ENCODE data around the gene PLOD1. TPM values are rescaled to one million over a fixed set of nuclear protein-coding genes. Genes with fewer than 3 reads are reported as not detected.

Gene PLOD1
- 109 and 118 TPM in 2 replicates for polyA plus RNA-seq (2013)

DNA sequence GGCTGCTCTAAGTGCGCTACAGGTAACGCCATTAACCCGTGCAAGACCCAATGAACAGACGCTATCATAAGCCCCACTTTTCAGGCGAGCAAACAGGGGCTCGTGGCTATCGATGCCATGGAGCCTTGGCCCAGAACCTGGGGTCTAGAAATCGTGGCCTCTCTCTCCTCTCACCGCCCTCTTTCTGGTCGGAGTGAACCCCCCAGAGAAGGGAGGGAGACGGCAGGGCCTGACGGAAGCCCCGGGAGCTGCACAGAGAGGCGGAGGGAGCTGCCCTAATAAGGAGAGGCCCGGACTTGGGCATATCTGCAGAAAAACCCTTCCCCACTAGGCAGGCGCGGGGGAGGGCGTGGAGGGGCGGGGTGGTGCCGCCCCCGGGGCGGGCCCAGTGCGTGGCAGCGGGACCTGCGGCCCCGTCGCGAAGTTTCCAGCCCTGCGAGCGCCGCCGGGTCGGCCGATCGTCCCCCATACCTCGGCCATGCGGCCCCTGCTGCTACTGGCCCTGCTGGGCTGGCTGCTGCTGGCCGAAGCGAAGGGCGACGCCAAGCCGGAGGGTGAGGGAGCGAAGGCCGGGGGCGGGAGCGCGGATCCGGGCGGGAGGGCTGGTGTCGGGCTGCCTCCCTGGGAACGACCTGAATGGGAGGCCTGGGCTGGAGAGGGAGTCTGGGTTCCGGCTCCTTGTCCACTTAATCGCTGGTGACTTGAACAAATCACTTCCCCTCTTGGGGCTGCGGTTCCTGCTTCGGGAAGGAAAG, at the start of gene PLOD1:
Gene PLOD1 (plus strand): TSS at position 416 of the 755 bp plus-strand sequence. CDS start 63 bp downstream, at position 479.
- H2AFZ ChIP-seq (ENCODE audit: insufficient read depth, low read length, poor library complexity), result peak within 1 kb of the TSS; percentile 94
- no CpG with 5 or more reads among the region's 55 CpGs for WGBS (ENCODE audit: extremely low coverage, insufficient coverage, insufficient read length)
- H3K23ac ChIP-seq (ENCODE audit: low read length), result no peak within 1 kb of the TSS

DNA sequence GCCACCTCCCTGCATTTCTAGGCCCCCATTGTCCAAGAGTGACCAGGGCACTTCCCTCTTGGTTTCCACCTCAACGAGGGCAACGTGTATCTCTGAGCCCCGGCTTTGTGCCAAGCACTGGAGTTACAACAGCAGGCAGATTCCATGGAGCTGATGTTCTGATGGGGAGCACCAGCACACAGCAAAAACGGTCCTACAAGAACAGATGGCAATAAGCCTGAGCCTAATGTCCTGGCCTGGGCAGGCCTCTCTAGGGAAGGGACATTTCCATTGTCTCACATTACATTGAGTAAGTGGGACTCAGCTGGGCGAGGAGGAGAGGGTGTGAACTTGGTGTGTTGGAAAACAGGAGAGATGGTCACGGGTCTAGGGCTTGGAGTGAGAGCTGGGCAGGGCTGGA, 48.6 kb upstream of the PLOD1 start:
- Histone ChIP-seq H4K8ac (ENCODE audit: low read depth, low read length) (no peak overlapping the region), H4K12ac (ENCODE audit: low read depth, low read length) (no peak overlapping the region), H3K18ac (ENCODE audit: low read length) (no peak overlapping the region), H3K9me3 (ENCODE audit: insufficient read depth, low read depth, low read length) (peaks cover 4% of the 10 kb centered on the region), H3K79me1 (ENCODE audit: low read length) (no peaks in the 10 kb centered on the region), H3K4me2 (ENCODE audit: low read length) (no peak overlapping the region), H3K79me2 (ENCODE audit: control insufficient read depth, insufficient read depth, low read length, poor library complexity) (no peaks in the 10 kb centered on the region), H2BK12ac (ENCODE audit: low read length) (no peak overlapping the region), H2AK5ac (ENCODE audit: low read length) (no peak overlapping the region), H2BK120ac (ENCODE audit: insufficient read depth, low read length, poor library complexity) (no peak overlapping the region), H3K14ac (ENCODE audit: low read length) (no peak overlapping the region), H3K36me3 (ENCODE audit: control insufficient read depth in 1 of 2, insufficient read depth in 2 of 2, low read length in 2 of 2) (no peaks in the 10 kb centered on the region), H2BK5ac (ENCODE audit: low read depth, low read length, poor library complexity) (no peak overlapping the region), H2AFZ (ENCODE audit: insufficient read depth, low read length, poor library complexity) (no peak overlapping the region), H4K91ac (ENCODE audit: low read depth, low read length) (no peak overlapping the region), H3K4me3 (ENCODE audit: low read depth, low read length) (no peak overlapping the region), H3K27ac (ENCODE audit: low read depth, low read length) (no peak overlapping the region), H3K9ac (ENCODE audit: low read length) (no peak overlapping the region), H3K23ac (ENCODE audit: low read length) (no peak overlapping the region), H3K4ac (ENCODE audit: low read depth, low read length) (no peak overlapping the region), H3K4me1 (ENCODE audit: control insufficient read depth in 1 of 2, insufficient read depth in 2 of 2, low read length in 2 of 2) (peaks cover 8% of the 10 kb centered on the region in 2 experiments), H3K27me3 (ENCODE audit: insufficient read depth, low read length) (no peaks in the 10 kb centered on the region)
- WGBS (ENCODE audit: extremely low coverage, insufficient coverage, insufficient read length), result no CpG with 5 or more reads among the region's 6 CpGs
- DNase-seq, result no peak

More for the DNA sequence above, at the start of gene PLOD1:
- Histone ChIP-seq H4K8ac (ENCODE audit: low read depth, low read length) (peak within 1 kb of the TSS; percentile 97), H4K12ac (ENCODE audit: low read depth, low read length) (peak within 1 kb of the TSS; percentile 95), H3K27me3 (ENCODE audit: insufficient read depth, low read length) (no peaks in the 10 kb centered on the region), H2BK12ac (ENCODE audit: low read length) (peak within 1 kb of the TSS; percentile 91), H3K9ac (ENCODE audit: low read length) (peak within 1 kb of the TSS; percentile 82), H3K27ac (ENCODE audit: low read depth, low read length) (peak within 1 kb of the TSS; percentile 86), H3K4me2 (ENCODE audit: low read length) (peak within 1 kb of the TSS; percentile 60), H3K79me2 (ENCODE audit: control insufficient read depth, insufficient read depth, low read length, poor library complexity) (peaks cover 10% of the 10 kb centered on the region), H2BK120ac (ENCODE audit: insufficient read depth, low read length, poor library complexity) (peak within 1 kb of the TSS; percentile 86), H2AK5ac (ENCODE audit: low read length) (peak within 1 kb of the TSS; percentile 92), H3K4me1 (ENCODE audit: control insufficient read depth in 1 of 2, insufficient read depth in 2 of 2, low read length in 2 of 2) (peaks cover 17 to 19% of the 10 kb centered on the region in 2 experiments), H4K91ac (ENCODE audit: low read depth, low read length) (peak within 1 kb of the TSS; percentile 98), H3K36me3 (ENCODE audit: control insufficient read depth in 1 of 2, insufficient read depth in 2 of 2, low read length in 2 of 2) (peaks cover 5 to 9% of the 10 kb centered on the region in 2 experiments), H3K14ac (ENCODE audit: low read length) (peak within 1 kb of the TSS; percentile 99), H3K4me3 (ENCODE audit: low read depth, low read length) (peak within 1 kb of the TSS; percentile 87), H2BK5ac (ENCODE audit: low read depth, low read length, poor library complexity) (peak within 1 kb of the TSS; percentile 85), H3K18ac (ENCODE audit: low read length) (peak within 1 kb of the TSS; percentile 98), H3K4ac (ENCODE audit: low read depth, low read length) (peak within 1 kb of the TSS; percentile 87), H3K79me1 (ENCODE audit: low read length) (peaks cover 14% of the 10 kb centered on the region), H3K9me3 (ENCODE audit: insufficient read depth, low read depth, low read length) (no peaks in the 10 kb centered on the region)
- peak; percentile 66 to 80 for DNase-seq

DNA sequence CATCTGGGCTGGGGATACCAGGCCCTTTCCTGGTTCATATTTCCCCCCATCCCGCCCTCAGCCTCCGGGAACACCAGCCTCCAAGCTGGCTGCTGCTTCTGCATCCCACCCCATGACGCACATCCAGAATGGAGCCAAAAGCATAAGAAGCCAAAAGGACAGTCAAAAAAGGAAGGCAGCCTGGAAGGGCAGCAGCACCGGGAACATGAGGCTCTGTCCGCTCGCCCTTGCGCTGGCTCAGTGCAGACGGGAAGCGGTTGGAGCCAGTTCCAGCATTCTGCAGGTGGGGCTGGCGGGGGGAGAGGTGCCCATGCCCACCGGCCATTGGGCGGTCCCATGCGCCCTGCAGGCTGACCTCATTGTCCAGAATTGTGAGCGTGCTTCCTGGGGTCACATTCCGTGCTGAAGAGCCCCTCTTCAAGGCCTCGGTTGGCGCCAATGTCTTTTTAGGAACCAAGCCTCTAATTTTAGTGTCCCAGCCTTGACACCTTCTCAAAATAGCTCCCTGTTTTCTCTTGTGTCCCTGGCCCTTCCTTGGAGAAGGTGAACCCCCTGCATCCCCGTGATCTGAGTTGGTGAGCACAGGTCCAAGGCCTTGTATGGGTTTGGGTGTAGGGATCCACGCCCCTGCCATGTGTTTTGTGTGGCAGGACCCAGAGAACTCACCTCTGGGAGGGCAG, 47.4 kb upstream of the PLOD1 start:
- H4K12ac ChIP-seq (ENCODE audit: low read depth, low read length), result no peak overlapping the region
- peaks cover 8% of the 10 kb centered on the region in 2 experiments for H3K4me1 ChIP-seq (ENCODE audit: control insufficient read depth in 1 of 2, insufficient read depth in 2 of 2, low read length in 2 of 2)
- H4K8ac ChIP-seq (ENCODE audit: low read depth, low read length), result no peak overlapping the region
- no peak overlapping the region for H3K18ac ChIP-seq (ENCODE audit: low read length)
- H2BK12ac ChIP-seq (ENCODE audit: low read length), result no peak overlapping the region
- no peaks in the 10 kb centered on the region for H3K36me3 ChIP-seq (ENCODE audit: control insufficient read depth in 1 of 2, insufficient read depth in 2 of 2, low read length in 2 of 2)
- H3K4me2 ChIP-seq (ENCODE audit: low read length), result no peak overlapping the region
- no peak overlapping the region for H3K4me3 ChIP-seq (ENCODE audit: low read depth, low read length)
- no peak overlapping the region for H2BK5ac ChIP-seq (ENCODE audit: low read depth, low read length, poor library complexity)
- no peak overlapping the region for H2AFZ ChIP-seq (ENCODE audit: insufficient read depth, low read length, poor library complexity)
- no peak overlapping the region for H2AK5ac ChIP-seq (ENCODE audit: low read length)
- H3K27ac ChIP-seq (ENCODE audit: low read depth, low read length), result no peak overlapping the region
- H4K91ac ChIP-seq (ENCODE audit: low read depth, low read length), result no peak overlapping the region
- no peaks in the 10 kb centered on the region for H3K27me3 ChIP-seq (ENCODE audit: insufficient read depth, low read length)
- H2BK120ac ChIP-seq (ENCODE audit: insufficient read depth, low read length, poor library complexity), result no peak overlapping the region
- WGBS (ENCODE audit: extremely low coverage, insufficient coverage, insufficient read length), result no CpG with 5 or more reads among the region's 19 CpGs
- no peak overlapping the region for H3K23ac ChIP-seq (ENCODE audit: low read length)
- H3K9ac ChIP-seq (ENCODE audit: low read length), result peak overlapping the region; percentile 5
- no peaks in the 10 kb centered on the region for H3K79me1 ChIP-seq (ENCODE audit: low read length)
- no peak for DNase-seq
- H3K79me2 ChIP-seq (ENCODE audit: control insufficient read depth, insufficient read depth, low read length, poor library complexity), result no peaks in the 10 kb centered on the region
- no peak overlapping the region for H3K4ac ChIP-seq (ENCODE audit: low read depth, low read length)
- peaks cover 3% of the 10 kb centered on the region for H3K9me3 ChIP-seq (ENCODE audit: insufficient read depth, low read depth, low read length)
- no peak overlapping the region for H3K14ac ChIP-seq (ENCODE audit: low read length)

DNA sequence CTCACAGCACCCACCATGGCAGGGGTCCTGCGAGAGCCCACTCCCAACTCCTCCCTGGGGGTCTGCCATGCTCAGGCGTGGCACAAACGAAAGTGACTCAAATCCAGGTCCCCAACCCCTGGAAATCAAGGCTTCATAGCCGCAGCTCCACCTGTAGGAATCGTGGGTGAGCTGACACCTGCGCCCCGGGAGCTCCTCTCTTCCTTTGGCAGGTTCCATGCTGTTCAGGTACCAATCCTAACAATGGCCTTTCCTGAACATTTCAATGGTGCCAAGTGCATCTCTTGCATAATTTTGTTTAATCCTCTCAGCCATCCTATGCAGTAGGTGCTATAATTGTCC, 46.9 kb upstream of the PLOD1 start:
- Histone ChIP-seq H3K79me2 (ENCODE audit: control insufficient read depth, insufficient read depth, low read length, poor library complexity) (no peaks in the 10 kb centered on the region), H4K91ac (ENCODE audit: low read depth, low read length) (no peak overlapping the region), H3K36me3 (ENCODE audit: control insufficient read depth in 1 of 2, insufficient read depth in 2 of 2, low read length in 2 of 2) (no peaks in the 10 kb centered on the region), H3K4me3 (ENCODE audit: low read depth, low read length) (no peak overlapping the region), H3K27me3 (ENCODE audit: insufficient read depth, low read length) (no peaks in the 10 kb centered on the region), H2BK12ac (ENCODE audit: low read length) (no peak overlapping the region), H3K4me2 (ENCODE audit: low read length) (no peak overlapping the region), H2AK5ac (ENCODE audit: low read length) (no peak overlapping the region), H3K14ac (ENCODE audit: low read length) (no peak overlapping the region), H3K4ac (ENCODE audit: low read depth, low read length) (no peak overlapping the region), H3K9me3 (ENCODE audit: insufficient read depth, low read depth, low read length) (peaks cover 3% of the 10 kb centered on the region), H3K27ac (ENCODE audit: low read depth, low read length) (no peak overlapping the region), H2AFZ (ENCODE audit: insufficient read depth, low read length, poor library complexity) (no peak overlapping the region), H2BK5ac (ENCODE audit: low read depth, low read length, poor library complexity) (no peak overlapping the region), H3K18ac (ENCODE audit: low read length) (no peak overlapping the region), H2BK120ac (ENCODE audit: insufficient read depth, low read length, poor library complexity) (no peak overlapping the region), H3K79me1 (ENCODE audit: low read length) (no peaks in the 10 kb centered on the region), H3K9ac (ENCODE audit: low read length) (no peak overlapping the region), H4K8ac (ENCODE audit: low read depth, low read length) (no peak overlapping the region), H3K4me1 (ENCODE audit: control insufficient read depth in 1 of 2, insufficient read depth in 2 of 2, low read length in 2 of 2) (peaks cover 8% of the 10 kb centered on the region in 2 experiments), H4K12ac (ENCODE audit: low read depth, low read length) (no peak overlapping the region), H3K23ac (ENCODE audit: low read length) (no peak overlapping the region)
- no CpG with 5 or more reads among the region's 7 CpGs for WGBS (ENCODE audit: extremely low coverage, insufficient coverage, insufficient read length)
- DNase-seq, result no peak
